RWPE1 (cell line): ENCODE measurements around the gene NFYB.
A peak's percentile ranks its signal among the peaks of the same experiment; 100 is the strongest.
"Not testable (repeated sequence)": the region's sequence is repeated elsewhere in the genome, so short reads cannot be mapped to it uniquely, and the experiment has no call there.

Experiments
- CTCF ChIA-PET: fragments of 350-600 bp; sonication (Branson Sonifier 250); formaldehyde crosslinking; extraction: SDS; loops from one replicate; lab custom pipeline; 2021; lab: Yijun Ruan, JAX
- POLR2A ChIA-PET: fragments of 400-600 bp; formaldehyde crosslinking; extraction: SDS; loops from one replicate; lab custom pipeline; 2020; ENCODE audit warnings: antibody characterized with exemption; ENCODE audit not compliant: low non-redundant PET; lab: Yijun Ruan, JAX
- DNase-seq: peaks from one replicate; pipeline ENCODE4 v3.0.0; 2012; ENCODE audit warnings: low spot score
- H3K27ac ChIP-seq: fragments of 450-650 bp; 2 replicates; pipeline ENCODE4 v1.5.1; 2017
- CTCF ChIP-seq: fragments of 450-650 bp; conservative IDR thresholded peaks from 2 replicates; pipeline ENCODE4 v1.5.1; 2017; ENCODE audit warnings: low read depth, mild to moderate bottlenecking

NFYB gene

GRCh38 chr12:104130760-104131159, 7.2 kb downstream of the NFYB start:
- no peak for TF ChIP-seq CTCF
- H3K27ac ChIP-seq: no peak overlapping the region
- CTCF ChIA-PET: no interaction called here
- POLR2A ChIA-PET: no interaction called here
- no peak for DNase-seq

- DNase-seq: no peak
- ChIA-PET CTCF (no interaction called here), POLR2A (no interaction called here)
- no peak overlapping the region for H3K27ac ChIP-seq
- no peak for TF ChIP-seq CTCF
Measured at GRCh38 chr12:104126548-104126947, 11.5 kb downstream of the NFYB start.

GRCh38 chr12:104122298-104122697, 15.7 kb downstream of the NFYB start:
- ChIA-PET POLR2A (no interaction called here), CTCF (interaction anchor here (1.6 kb wide), 1 partner anchor 13 kb away, joined by 13 read pairs; no protein-coding TSS in a partner anchor)
- no peak overlapping the region for H3K27ac ChIP-seq
- no peak for DNase-seq
- no peak for TF ChIP-seq CTCF

- ChIA-PET POLR2A (no interaction called here), CTCF (interaction anchor here (0.6 to 1.6 kb wide), 3 partner anchors 12 to 538 kb away, joined by 3 to 13 read pairs (median 4); no protein-coding TSS in a partner anchor)
- DNase-seq: peak; percentile 35
- TF ChIP-seq CTCF: no peak
- no peak overlapping the region for H3K27ac ChIP-seq
Measured at GRCh38 chr12:104121001-104121400, 17.0 kb downstream of the NFYB start.

GRCh38 chr12:104115587-104115975, 22.4 kb downstream of the NFYB start:
- TF ChIP-seq CTCF: no peak
- H3K27ac ChIP-seq: no peak overlapping the region
- ChIA-PET CTCF (no interaction called here), POLR2A (no interaction called here)
- DNase-seq: no peak

- CTCF ChIA-PET, H3K27ac ChIP-seq, DNase-seq, POLR2A ChIA-PET: not testable (repeated sequence)
Measured at GRCh38 chr12:104114834-104115586, 23.0 kb downstream of the NFYB start.
